AG09319 (cell line): Measurements from ENCODE around the gene FGF19.

Experiments
- DNase-seq: peaks from one replicate; pipeline ENCODE4 v3.0.0-alpha.2; 2010; ENCODE audit warnings: low read depth; ENCODE audit errors: extremely low read depth
- CTCF ChIP-seq: IDR thresholded peaks from 2 replicates; pipeline ENCODE4 v1.5.1; 2011; ENCODE audit warnings: low read depth, mild to moderate bottlenecking, inconsistent platforms, low read length, moderate library complexity

Gene FGF19

GRCh38 chr11:69667619-69668604, 35.9 kb downstream of the FGF19 start:
- DNase-seq = no peak
- TF ChIP-seq CTCF = no peak

DNA sequence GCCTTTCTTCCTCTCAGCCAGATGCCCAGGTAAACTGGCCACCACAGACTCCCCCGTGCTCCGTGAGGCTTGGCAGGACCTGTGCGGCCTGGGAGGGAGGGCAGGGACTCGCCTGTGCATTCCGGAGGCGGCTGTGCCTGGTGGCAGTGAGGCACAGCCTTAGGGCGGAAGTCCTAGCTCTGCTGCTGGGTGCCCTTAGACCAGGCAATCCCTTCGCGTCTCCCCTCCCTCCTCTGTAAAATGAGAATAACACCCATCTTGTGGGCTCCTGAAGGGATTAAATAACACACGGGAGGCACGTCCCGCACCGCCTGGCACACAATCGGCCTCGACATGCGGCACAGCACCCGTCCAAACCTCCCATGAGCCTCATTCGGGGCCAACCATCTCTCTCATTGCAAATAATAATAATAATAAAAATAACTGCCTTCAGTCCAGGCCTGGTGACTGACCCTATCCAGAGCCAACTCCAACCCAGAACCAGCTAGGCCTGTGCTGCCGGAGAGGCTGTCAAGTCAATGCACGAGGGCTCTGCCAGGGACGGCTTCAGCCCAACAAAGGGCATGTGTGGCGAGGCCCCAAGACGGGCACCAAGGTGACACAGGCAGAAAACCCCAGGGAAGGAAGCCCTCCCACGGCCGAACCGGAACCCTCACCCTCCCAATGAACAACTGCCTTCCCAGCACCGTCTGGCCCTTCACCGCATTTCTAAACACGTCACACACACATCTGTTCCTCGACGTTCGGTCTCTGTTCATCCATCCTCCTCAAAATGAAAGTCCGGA, 36.9 kb downstream of the FGF19 start:
- TF ChIP-seq CTCF = no peak
- no peak for DNase-seq

GRCh38 chr11:69666261-69666660, 37.6 kb downstream of the FGF19 start:
- TF ChIP-seq CTCF = no peak

GRCh38 chr11:69665669-69666068, 38.2 kb downstream of the FGF19 start:
- DNase-seq = no peak
- no peak for TF ChIP-seq CTCF

More at GRCh38 chr11:69666261-69666660, 37.6 kb downstream of the FGF19 start:
- no peak for DNase-seq

- DNase-seq = no peak
- TF ChIP-seq CTCF = no peak
Measured at GRCh38 chr11:69664901-69665300, 38.9 kb downstream of the FGF19 start.

DNA sequence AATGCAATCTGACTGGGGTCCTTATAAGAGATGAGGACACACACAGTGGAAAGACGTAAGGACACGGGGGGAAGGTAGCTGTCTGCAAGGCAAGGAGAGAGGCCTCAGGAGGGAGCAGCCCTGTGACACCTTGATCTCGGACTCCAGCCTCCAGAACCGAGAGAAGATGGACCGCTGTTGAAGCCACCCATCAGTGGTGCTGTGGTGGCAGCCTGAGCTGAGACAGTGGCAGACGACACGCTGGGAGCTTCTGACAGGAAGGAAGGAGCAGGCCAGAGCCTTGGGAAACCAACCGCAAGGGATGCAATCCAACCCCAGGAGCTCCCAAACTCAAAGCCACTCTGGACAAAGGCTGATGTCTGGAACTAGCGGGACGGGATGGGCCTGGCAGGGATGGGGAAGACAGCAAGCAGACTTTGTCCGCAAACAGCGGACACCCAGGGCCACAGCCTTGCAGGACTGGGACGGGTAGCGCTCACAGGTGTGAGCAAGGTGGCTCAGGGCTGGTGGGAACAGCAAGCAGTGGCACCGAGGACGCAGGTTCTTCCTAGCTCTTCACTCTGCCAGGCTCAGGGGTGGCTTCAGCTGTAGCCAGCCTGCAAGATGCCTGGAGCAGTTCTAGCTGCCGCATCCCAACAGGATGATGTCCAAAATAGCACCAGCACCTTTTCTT, 39.6 kb downstream of the FGF19 start:
- DNase-seq = no peak
- no peak for TF ChIP-seq CTCF
